Measurements from ENCODE around the gene SPOCK1. TPM values are rescaled to one million over a fixed set of nuclear protein-coding genes. Genes with fewer than 3 reads are reported as not detected.

The SPOCK1 gene
- total and polyA plus RNA-seq, 4 donors, result 0.07 to 0.18 (median 0.17) TPM; not detected in 1

DNA sequence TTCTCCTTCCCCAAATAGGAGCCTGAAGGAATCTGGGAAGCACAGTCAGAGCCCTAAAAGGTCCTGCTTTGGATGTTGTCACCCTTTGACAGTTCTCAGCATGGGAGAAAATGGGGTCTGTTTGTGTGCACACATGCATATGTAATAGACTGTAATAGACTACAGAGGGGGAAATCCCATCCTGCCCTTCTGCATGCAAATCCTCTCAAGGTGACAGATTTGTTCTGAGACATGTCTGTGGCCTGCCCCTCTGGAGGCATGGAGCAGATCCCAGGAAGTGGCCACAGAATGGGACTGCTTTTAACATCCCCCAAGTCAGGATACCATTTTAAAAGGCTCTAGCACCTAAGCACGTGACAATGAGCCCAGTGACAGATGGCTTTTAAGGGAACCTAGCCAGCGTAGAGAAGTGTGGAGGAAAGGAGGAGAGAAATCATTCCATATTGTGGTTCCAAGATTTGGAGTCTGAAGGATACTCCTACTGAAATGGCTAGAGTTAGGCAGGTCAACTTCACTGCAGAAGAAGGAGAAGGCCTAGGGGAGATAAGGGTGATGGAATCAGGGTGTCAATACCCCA is 483.5 kb downstream of the SPOCK1 start (continued):
- TF ChIP-seq, protein P1, sequence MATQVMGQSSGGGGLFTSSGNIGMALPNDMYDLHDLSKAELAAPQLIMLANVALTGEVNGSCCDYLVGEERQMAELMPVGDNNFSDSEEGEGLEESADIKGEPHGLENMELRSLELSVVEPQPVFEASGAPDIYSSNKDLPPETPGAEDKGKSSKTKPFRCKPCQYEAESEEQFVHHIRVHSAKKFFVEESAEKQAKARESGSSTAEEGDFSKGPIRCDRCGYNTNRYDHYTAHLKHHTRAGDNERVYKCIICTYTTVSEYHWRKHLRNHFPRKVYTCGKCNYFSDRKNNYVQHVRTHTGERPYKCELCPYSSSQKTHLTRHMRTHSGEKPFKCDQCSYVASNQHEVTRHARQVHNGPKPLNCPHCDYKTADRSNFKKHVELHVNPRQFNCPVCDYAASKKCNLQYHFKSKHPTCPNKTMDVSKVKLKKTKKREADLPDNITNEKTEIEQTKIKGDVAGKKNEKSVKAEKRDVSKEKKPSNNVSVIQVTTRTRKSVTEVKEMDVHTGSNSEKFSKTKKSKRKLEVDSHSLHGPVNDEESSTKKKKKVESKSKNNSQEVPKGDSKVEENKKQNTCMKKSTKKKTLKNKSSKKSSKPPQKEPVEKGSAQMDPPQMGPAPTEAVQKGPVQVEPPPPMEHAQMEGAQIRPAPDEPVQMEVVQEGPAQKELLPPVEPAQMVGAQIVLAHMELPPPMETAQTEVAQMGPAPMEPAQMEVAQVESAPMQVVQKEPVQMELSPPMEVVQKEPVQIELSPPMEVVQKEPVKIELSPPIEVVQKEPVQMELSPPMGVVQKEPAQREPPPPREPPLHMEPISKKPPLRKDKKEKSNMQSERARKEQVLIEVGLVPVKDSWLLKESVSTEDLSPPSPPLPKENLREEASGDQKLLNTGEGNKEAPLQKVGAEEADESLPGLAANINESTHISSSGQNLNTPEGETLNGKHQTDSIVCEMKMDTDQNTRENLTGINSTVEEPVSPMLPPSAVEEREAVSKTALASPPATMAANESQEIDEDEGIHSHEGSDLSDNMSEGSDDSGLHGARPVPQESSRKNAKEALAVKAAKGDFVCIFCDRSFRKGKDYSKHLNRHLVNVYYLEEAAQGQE (IDR thresholded peaks at IDR 0.05), result no peak
- TF ChIP-seq HNF4G (IDR thresholded peaks at IDR 0.05) (no peak), TAF1 (conservative IDR thresholded peaks at IDR 0.05) (no peak), YY1 (IDR thresholded peaks at IDR 0.05) (no peak)

DNA sequence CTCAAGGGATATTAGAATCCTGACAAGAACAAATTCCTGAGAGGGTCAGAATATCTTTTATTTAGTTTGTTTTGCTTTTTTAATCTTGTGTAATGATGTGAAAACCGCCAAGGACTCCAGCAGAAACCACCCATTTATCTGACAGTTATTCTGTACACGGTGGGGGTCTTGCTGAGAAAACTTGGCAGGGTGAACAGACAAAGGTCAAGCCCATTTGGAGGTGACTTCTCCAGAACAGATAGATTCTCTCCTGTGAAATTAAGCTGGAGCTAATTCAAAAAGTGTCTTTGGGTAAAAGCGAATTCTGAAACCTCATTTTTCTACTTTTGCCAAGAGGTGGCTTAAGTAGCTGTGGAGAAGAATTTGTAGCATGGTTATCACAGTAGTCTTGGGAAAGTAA is 484.4 kb downstream of the SPOCK1 start:
- Histone ChIP-seq H3K27ac (ENCODE audit: low read depth in 1 of 2, low read length in 2 of 2) (no peak overlapping the region), H3K36me3 (ENCODE audit: control insufficient read depth in 4 of 4, insufficient read depth in 3 of 4, low read depth in 1 of 4, low read length in 3 of 4) (no peaks in the 10 kb centered on the region), H3K4me1 (ENCODE audit: control insufficient read depth in 4 of 4, insufficient read depth in 4 of 4, low read length in 3 of 4) (no peaks in the 10 kb centered on the region), H3K9ac (ENCODE audit: low read depth in 1 of 2, low read length in 2 of 2) (no peak overlapping the region), H3K9me3 (ENCODE audit: control insufficient read depth in 4 of 4, low read length in 3 of 4) (peaks cover 0 to 2% (median 0%) of the 10 kb centered on the region in 4 donors), H3K4me3 (ENCODE audit: low read depth in 1 of 3, low read length in 3 of 3) (no peak overlapping the region), H3K27me3 (ENCODE audit: control insufficient read depth in 4 of 4, insufficient read depth in 4 of 4, low read length in 3 of 4) (peaks cover 0 to 5% (median under 1%) of the 10 kb centered on the region in 4 donors)
- 53% methylated on average over 3 of the region's 3 CpGs for WGBS
- no peak for TF ChIP-seq SP1 (IDR thresholded peaks at IDR 0.05)
- TF ChIP-seq YY1 (IDR thresholded peaks at IDR 0.05), result no peak
- no peak for TF ChIP-seq RXRA (IDR thresholded peaks at IDR 0.05)
- no peak for TF ChIP-seq HNF4G (IDR thresholded peaks at IDR 0.05)
- TF ChIP-seq, protein P2, sequence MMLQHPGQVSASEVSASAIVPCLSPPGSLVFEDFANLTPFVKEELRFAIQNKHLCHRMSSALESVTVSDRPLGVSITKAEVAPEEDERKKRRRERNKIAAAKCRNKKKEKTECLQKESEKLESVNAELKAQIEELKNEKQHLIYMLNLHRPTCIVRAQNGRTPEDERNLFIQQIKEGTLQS (IDR thresholded peaks at IDR 0.05), result no peak
- no peak for TF ChIP-seq RAD21 (IDR thresholded peaks at IDR 0.05)
- TF ChIP-seq HNF4A (conservative IDR thresholded peaks at IDR 0.05), result no peak
- no peak for TF ChIP-seq NR2F2 (IDR thresholded peaks at IDR 0.05)
- TF ChIP-seq, protein P3, sequence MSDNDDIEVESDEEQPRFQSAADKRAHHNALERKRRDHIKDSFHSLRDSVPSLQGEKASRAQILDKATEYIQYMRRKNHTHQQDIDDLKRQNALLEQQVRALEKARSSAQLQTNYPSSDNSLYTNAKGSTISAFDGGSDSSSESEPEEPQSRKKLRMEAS (IDR thresholded peaks at IDR 0.05), result no peak
- TF ChIP-seq FOXA2 (IDR thresholded peaks at IDR 0.05), result no peak
- TF ChIP-seq, protein P4, sequence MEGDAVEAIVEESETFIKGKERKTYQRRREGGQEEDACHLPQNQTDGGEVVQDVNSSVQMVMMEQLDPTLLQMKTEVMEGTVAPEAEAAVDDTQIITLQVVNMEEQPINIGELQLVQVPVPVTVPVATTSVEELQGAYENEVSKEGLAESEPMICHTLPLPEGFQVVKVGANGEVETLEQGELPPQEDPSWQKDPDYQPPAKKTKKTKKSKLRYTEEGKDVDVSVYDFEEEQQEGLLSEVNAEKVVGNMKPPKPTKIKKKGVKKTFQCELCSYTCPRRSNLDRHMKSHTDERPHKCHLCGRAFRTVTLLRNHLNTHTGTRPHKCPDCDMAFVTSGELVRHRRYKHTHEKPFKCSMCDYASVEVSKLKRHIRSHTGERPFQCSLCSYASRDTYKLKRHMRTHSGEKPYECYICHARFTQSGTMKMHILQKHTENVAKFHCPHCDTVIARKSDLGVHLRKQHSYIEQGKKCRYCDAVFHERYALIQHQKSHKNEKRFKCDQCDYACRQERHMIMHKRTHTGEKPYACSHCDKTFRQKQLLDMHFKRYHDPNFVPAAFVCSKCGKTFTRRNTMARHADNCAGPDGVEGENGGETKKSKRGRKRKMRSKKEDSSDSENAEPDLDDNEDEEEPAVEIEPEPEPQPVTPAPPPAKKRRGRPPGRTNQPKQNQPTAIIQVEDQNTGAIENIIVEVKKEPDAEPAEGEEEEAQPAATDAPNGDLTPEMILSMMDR (IDR thresholded peaks at IDR 0.05; ENCODE audit: low read depth, low read length, missing input control), result no peak
- TF ChIP-seq EGR1 (IDR thresholded peaks at IDR 0.05; ENCODE audit: low read depth in 2 of 2), result no peak
- TF ChIP-seq, protein P5, sequence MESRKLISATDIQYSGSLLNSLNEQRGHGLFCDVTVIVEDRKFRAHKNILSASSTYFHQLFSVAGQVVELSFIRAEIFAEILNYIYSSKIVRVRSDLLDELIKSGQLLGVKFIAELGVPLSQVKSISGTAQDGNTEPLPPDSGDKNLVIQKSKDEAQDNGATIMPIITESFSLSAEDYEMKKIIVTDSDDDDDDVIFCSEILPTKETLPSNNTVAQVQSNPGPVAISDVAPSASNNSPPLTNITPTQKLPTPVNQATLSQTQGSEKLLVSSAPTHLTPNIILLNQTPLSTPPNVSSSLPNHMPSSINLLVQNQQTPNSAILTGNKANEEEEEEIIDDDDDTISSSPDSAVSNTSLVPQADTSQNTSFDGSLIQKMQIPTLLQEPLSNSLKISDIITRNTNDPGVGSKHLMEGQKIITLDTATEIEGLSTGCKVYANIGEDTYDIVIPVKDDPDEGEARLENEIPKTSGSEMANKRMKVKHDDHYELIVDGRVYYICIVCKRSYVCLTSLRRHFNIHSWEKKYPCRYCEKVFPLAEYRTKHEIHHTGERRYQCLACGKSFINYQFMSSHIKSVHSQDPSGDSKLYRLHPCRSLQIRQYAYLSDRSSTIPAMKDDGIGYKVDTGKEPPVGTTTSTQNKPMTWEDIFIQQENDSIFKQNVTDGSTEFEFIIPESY (IDR thresholded peaks at IDR 0.05), result no peak
- no peak for TF ChIP-seq TAF1 (conservative IDR thresholded peaks at IDR 0.05)
- DNase-seq (ENCODE audit: low spot score), result no peak
